Neural cell (in vitro differentiated cells): ENCODE data around the gene METRN.

Experiments
- EP300 ChIP-seq: fragments of 450-650 bp; conservative IDR thresholded peaks from 2 replicates; pipeline ENCODE4 v1.6.1; 2014; ENCODE audit warnings: antibody characterized with exemption, mild to moderate bottlenecking, moderate library complexity; ENCODE audit not compliant: poor library complexity, severe bottlenecking
- EZH2 ChIP-seq: fragments of 200-600, 300-800 bp; shearing (Covaris generic), sonication (generic); IDR thresholded peaks from 2 replicates; pipeline ENCODE4 v1.6.1; 2014; ENCODE audit warnings: antibody characterized with exemption, low read length, borderline replicate concordance, mild to moderate bottlenecking; ENCODE audit not compliant: insufficient read depth, poor library complexity, severe bottlenecking
- MXI1 ChIP-seq: fragments of 450-650 bp; conservative IDR thresholded peaks from 2 replicates; pipeline ENCODE4 v1.6.1; 2014; ENCODE audit warnings: antibody characterized with exemption, mild to moderate bottlenecking; ENCODE audit not compliant: poor library complexity, severe bottlenecking
- POLR2AphosphoS5 ChIP-seq: IDR thresholded peaks from 2 replicates; pipeline ENCODE4 v1.6.1; 2012
- RAD21 ChIP-seq: fragments of 450-650 bp; conservative IDR thresholded peaks from 2 replicates; pipeline ENCODE4 v1.6.1; 2014; ENCODE audit warnings: antibody characterized with exemption, mild to moderate bottlenecking, moderate library complexity
- TF ChIP-seq, protein P1 (sequence below): fragments of 450-650 bp; IDR thresholded peaks from 2 replicates; pipeline ENCODE4 v1.5.1; 2014; ENCODE audit warnings: antibody characterized with exemption, mild to moderate bottlenecking, moderate library complexity; ENCODE audit not compliant: poor library complexity, severe bottlenecking

DNA sequence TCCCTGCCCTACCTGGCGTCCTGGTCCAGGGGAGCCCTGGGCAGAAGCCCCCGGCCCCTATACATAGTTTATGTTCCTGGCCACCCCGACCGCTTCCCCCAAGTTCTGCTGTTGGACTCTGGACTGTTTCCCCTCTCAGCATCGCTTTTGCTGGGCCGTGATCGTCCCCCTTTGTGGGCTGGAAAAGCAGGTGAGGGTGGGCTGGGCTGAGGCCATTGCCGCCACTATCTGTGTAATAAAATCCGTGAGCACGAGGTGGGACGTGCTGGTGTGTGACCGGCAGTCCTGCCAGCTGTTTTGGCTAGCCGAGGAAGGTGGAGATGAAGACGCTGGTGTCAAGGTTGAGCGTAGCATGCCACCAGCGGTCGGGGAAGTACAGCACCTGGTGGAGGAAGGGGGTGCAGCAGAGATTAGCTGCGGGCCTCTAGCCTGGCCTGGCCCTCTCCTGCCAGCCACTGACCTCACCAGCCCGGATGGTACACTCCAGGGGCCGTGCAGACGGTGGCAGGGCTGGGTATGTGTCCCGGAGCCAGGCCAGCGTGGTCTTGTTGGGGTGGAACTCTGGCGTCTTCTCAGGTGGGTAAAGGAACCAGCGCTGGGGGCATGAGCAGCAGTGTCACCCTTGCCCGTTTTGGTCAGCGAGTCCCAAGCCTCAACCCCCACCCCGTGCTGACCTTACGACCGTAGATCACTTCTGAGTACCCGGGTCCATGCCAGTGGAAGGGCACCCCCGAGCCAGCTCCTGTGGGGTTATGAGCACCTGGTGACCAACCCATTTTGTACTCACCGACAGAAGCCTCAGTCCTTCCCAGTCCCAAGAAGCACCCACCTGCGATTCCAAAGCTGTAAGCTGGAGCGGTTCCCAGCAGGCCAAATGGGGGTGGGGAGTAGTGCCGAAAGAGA, 32.2 kb upstream of the METRN start:
- TF ChIP-seq, protein P1, sequence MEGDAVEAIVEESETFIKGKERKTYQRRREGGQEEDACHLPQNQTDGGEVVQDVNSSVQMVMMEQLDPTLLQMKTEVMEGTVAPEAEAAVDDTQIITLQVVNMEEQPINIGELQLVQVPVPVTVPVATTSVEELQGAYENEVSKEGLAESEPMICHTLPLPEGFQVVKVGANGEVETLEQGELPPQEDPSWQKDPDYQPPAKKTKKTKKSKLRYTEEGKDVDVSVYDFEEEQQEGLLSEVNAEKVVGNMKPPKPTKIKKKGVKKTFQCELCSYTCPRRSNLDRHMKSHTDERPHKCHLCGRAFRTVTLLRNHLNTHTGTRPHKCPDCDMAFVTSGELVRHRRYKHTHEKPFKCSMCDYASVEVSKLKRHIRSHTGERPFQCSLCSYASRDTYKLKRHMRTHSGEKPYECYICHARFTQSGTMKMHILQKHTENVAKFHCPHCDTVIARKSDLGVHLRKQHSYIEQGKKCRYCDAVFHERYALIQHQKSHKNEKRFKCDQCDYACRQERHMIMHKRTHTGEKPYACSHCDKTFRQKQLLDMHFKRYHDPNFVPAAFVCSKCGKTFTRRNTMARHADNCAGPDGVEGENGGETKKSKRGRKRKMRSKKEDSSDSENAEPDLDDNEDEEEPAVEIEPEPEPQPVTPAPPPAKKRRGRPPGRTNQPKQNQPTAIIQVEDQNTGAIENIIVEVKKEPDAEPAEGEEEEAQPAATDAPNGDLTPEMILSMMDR = no peak
- TF ChIP-seq RAD21 = no peak
- no peak for TF ChIP-seq MXI1
- no peak for TF ChIP-seq POLR2AphosphoS5
- no peak for TF ChIP-seq EZH2
- no peak for TF ChIP-seq EP300
